OCI-LY1 (cell line): ENCODE results near the gene ACTR3C.
"Not testable (repeated sequence)": the region's sequence is repeated elsewhere in the genome, so short reads cannot be mapped to it uniquely, and the experiment has no call there.

Experiments
- H2AFZ ChIP-seq: fragments of 200-600 bp; sonication (generic), shearing (Covaris generic); 2 replicates; pipeline ENCODE4 v1.6.0; 2014; ENCODE audit warnings: antibody characterized with exemption, mild to moderate bottlenecking, low read length
- H3F3A ChIP-seq: fragments of 200-600 bp; sonication (generic), shearing (Covaris generic); 2 replicates; pipeline ENCODE4 v1.6.0; 2014; ENCODE audit warnings: mild to moderate bottlenecking, antibody characterized with exemption, low read length, moderate library complexity; ENCODE audit not compliant: insufficient read depth
- H3K27ac ChIP-seq: fragments of 200-600 bp; sonication (generic); 2 replicates; pipeline ENCODE4 v1.5.1; 2014; ENCODE audit warnings: low read length, mixed run types, mild to moderate bottlenecking, low read depth; ENCODE audit not compliant: poor library complexity, severe bottlenecking
- H3K27me3 ChIP-seq: fragments of 200-600 bp; sonication (generic); 2 replicates; pipeline ENCODE4 v1.6.0; 2014; ENCODE audit warnings: antibody characterized with exemption, mild to moderate bottlenecking, low read length, moderate library complexity; ENCODE audit not compliant: insufficient read depth
- H3K36me3 ChIP-seq: fragments of 200-600 bp; sonication (generic); 2 replicates; pipeline ENCODE4 v1.6.1; 2014; ENCODE audit warnings: mild to moderate bottlenecking, antibody characterized with exemption, low read length, moderate library complexity, mixed read lengths; ENCODE audit not compliant: insufficient read depth
- H3K4me1 ChIP-seq: fragments of 200-600 bp; sonication (generic); 2 replicates; pipeline ENCODE4 v1.5.1; 2014; ENCODE audit warnings: mild to moderate bottlenecking, low read length, moderate library complexity; ENCODE audit not compliant: insufficient read depth, severe bottlenecking
- H3K4me2 ChIP-seq: fragments of 200-600 bp; sonication (generic), shearing (Covaris generic); 2 replicates; pipeline ENCODE4 v1.6.1; 2014; ENCODE audit warnings: low read length
- H3K4me3 ChIP-seq: fragments of 200-600 bp; sonication (generic); 2 replicates; pipeline ENCODE4 v1.5.1; 2014; ENCODE audit warnings: low read length, low read depth, mild to moderate bottlenecking, mixed read lengths; ENCODE audit not compliant: poor library complexity, severe bottlenecking
- H3K79me2 ChIP-seq: fragments of 200-600 bp; shearing (Covaris generic); 2 replicates; pipeline ENCODE4 v1.6.1; 2016; ENCODE audit warnings: mixed run types, low read length, mixed read lengths; ENCODE audit not compliant: insufficient read depth
- H3K9ac ChIP-seq: fragments of 200-600 bp; sonication (generic), shearing (Covaris generic); 2 replicates; pipeline ENCODE4 v1.6.1; 2014; ENCODE audit warnings: mild to moderate bottlenecking, low read length, mixed read lengths
- H3K9me2 ChIP-seq: fragments of 200-600 bp; sonication (generic), shearing (Covaris generic); 2 replicates; pipeline ENCODE4 v1.6.1; 2014; ENCODE audit warnings: low read depth, mild to moderate bottlenecking, low read length, mixed read lengths
- H3K9me3 ChIP-seq: fragments of 200-600 bp; shearing (Covaris generic); 2 replicates; pipeline ENCODE4 v1.6.1; 2014; ENCODE audit warnings: low read length, mixed read lengths
- H4K20me1 ChIP-seq: fragments of 200-600 bp; sonication (generic), shearing (Covaris generic); 2 replicates; pipeline ENCODE4 v1.6.0; 2016; ENCODE audit warnings: mild to moderate bottlenecking, low read length; ENCODE audit not compliant: insufficient read depth

Gene ACTR3C

DNA sequence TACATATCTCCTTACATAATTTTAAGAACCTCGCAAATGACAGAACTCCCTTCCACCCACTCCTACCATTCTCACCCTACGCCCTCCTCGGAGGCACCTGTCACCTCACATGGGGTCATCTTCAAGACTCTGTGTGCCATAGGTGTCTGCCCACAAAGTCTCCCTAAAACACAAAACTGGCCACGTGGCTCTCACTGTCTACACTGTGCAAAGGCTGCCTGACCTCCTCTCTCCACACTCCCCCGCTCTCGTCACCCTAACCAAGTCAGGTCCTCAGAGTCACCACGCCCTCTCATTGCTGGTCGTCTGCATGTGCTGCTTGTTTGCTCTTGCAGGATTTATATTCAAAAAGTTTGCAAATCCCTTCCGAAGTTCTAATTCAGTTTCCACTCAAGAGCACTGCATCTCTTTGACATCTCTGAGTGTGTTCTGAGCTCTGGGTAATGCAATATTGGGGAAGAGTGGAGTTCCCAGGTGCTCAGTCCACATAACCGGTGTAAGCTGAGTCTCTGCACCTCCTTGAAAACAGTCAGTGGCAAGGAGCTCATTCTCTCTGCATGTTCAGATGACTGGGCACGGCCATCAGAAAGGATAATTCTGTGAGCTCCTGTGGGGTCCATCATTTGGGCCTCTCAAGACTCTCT lies 18.0 kb downstream of the ACTR3C start:
- H3K4me3 ChIP-seq, H3K4me1 ChIP-seq, H3K9me3 ChIP-seq, H3K27me3 ChIP-seq, H3K27ac ChIP-seq, H3K9me2 ChIP-seq, H2AFZ ChIP-seq, H3K9ac ChIP-seq, H4K20me1 ChIP-seq, H3K4me2 ChIP-seq, H3K79me2 ChIP-seq, H3K36me3 ChIP-seq, H3F3A ChIP-seq: not testable (repeated sequence)

- not testable (repeated sequence) for H3K4me2 ChIP-seq, H3K27me3 ChIP-seq, H3K79me2 ChIP-seq, H3F3A ChIP-seq, H2AFZ ChIP-seq, H4K20me1 ChIP-seq, H3K36me3 ChIP-seq, H3K9ac ChIP-seq, H3K4me1 ChIP-seq, H3K9me2 ChIP-seq, H3K9me3 ChIP-seq, H3K27ac ChIP-seq, H3K4me3 ChIP-seq
Measured at GRCh38 chr7:150304499-150305258, 18.7 kb downstream of the ACTR3C start.

DNA sequence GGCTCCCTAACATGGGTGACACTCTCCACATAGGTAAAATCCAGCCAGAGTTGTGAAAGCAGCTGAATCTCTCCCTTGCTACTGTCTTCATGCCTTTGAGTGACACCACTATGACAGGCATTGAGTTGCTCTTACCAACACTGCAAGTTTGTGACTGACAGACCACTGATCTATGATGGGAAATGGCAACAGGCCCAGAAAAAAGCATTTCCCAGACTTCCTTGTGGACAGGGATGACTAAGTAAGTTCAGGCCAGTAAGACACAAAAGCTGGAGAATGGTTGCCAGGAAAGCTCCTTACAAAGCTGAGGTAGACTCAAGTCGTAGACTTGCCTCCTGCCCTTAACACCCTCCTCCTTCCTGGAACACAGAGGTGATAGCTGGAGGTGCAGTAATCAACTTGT lies 20.4 kb downstream of the ACTR3C start:
- not testable (repeated sequence) for H3K36me3 ChIP-seq, H4K20me1 ChIP-seq, H3K9ac ChIP-seq, H3K4me2 ChIP-seq, H3K9me3 ChIP-seq, H3K27ac ChIP-seq, H3K79me2 ChIP-seq, H3K4me1 ChIP-seq, H3K4me3 ChIP-seq, H3K9me2 ChIP-seq, H2AFZ ChIP-seq, H3F3A ChIP-seq, H3K27me3 ChIP-seq

GRCh38 chr7:150297978-150298377 lies 25.4 kb downstream of the ACTR3C start:
- not testable (repeated sequence) for H3K27ac ChIP-seq, H3F3A ChIP-seq, H3K9me2 ChIP-seq, H3K4me1 ChIP-seq, H3K79me2 ChIP-seq, H3K36me3 ChIP-seq, H2AFZ ChIP-seq, H3K4me2 ChIP-seq, H3K9me3 ChIP-seq, H4K20me1 ChIP-seq, H3K27me3 ChIP-seq, H3K9ac ChIP-seq, H3K4me3 ChIP-seq

- H2AFZ ChIP-seq, H3K9me2 ChIP-seq, H3K9me3 ChIP-seq, H3K27ac ChIP-seq, H3F3A ChIP-seq, H3K4me2 ChIP-seq, H4K20me1 ChIP-seq, H3K4me1 ChIP-seq, H3K4me3 ChIP-seq, H3K27me3 ChIP-seq, H3K9ac ChIP-seq, H3K36me3 ChIP-seq, H3K79me2 ChIP-seq: not testable (repeated sequence)
Measured at GRCh38 chr7:150296802-150297201, 26.5 kb downstream of the ACTR3C start.

GRCh38 chr7:150295614-150296013 lies 27.7 kb downstream of the ACTR3C start:
- H2AFZ ChIP-seq, H3K9me3 ChIP-seq, H3K4me3 ChIP-seq, H3K4me1 ChIP-seq, H3K4me2 ChIP-seq, H3F3A ChIP-seq, H3K36me3 ChIP-seq, H4K20me1 ChIP-seq, H3K9me2 ChIP-seq, H3K27me3 ChIP-seq, H3K79me2 ChIP-seq, H3K9ac ChIP-seq, H3K27ac ChIP-seq: not testable (repeated sequence)

- H3K4me1 ChIP-seq, H4K20me1 ChIP-seq, H3K9me3 ChIP-seq, H3K9ac ChIP-seq, H3K9me2 ChIP-seq, H3K79me2 ChIP-seq, H2AFZ ChIP-seq, H3F3A ChIP-seq, H3K36me3 ChIP-seq, H3K27ac ChIP-seq, H3K4me2 ChIP-seq, H3K27me3 ChIP-seq, H3K4me3 ChIP-seq: not testable (repeated sequence)
Measured at GRCh38 chr7:150295027-150295426, 28.3 kb downstream of the ACTR3C start.
